ENCODE data around the gene ACSF3.

- TF ChIP-seq CTCF (conservative IDR thresholded peaks at IDR 0.05) (no peak), EZH2 (IDR thresholded peaks at IDR 0.05; ENCODE audit: low read depth) (no peak)
Measured at GRCh38 chr16:89045881-89046280, 47.8 kb upstream of the ACSF3 start.

Measured in PC-9 (cell line).